Measurements from ENCODE around the gene HOOK2.
A peak's percentile ranks its signal among the peaks of the same experiment; 100 is the strongest.

GRCh38 chr19:12806242-12807081 lies 31.1 kb upstream of the HOOK2 start, which contains the start of gene RNASEH2A:
- TF ChIP-seq CTCF (IDR thresholded peaks at IDR 0.05; ENCODE audit: poor library complexity, severe bottlenecking) (peak; percentile 38), EZH2 (IDR thresholded peaks at IDR 0.05; ENCODE audit: borderline replicate concordance, insufficient read depth, low read length, poor library complexity, severe bottlenecking) (no peak), EP300 (conservative IDR thresholded peaks at IDR 0.05; ENCODE audit: poor library complexity, severe bottlenecking) (no peak), POLR2AphosphoS5 (IDR thresholded peaks at IDR 0.05) (peak; percentile 87)

Measured in neural cell (in vitro differentiated cells).